HCT116 (cell line): Measurements from ENCODE around the gene MYL5. TPM values are rescaled to one million over a fixed set of nuclear protein-coding genes. Genes with fewer than 3 reads are reported as not detected.

Experiments
- ATAC-seq: fragments of 200-7000 bp; cut with Tn5 transposase; 2 replicates; pipeline ENCODE4 v1.9.1; 2020; ENCODE audit warnings: mild to moderate bottlenecking, moderate library complexity
- BruUV-seq: library from RNA; stranded (reverse); fragments of 400-500 nt; replicated peaks from 2 replicates; lab custom pipeline; 2021; lab: Mats Ljungman, UMichigan
- CTCF ChIA-PET: fragments of 300-600 bp; sonication (Branson Sonifier 250); formaldehyde crosslinking; loops from one replicate; lab custom pipeline; 2021; ENCODE audit warnings: antibody characterized with exemption; lab: Charles Lee
- POLR2A ChIA-PET: fragments of 300-600, 350-600 bp; sonication (Branson Sonifier 250); formaldehyde crosslinking; loops from one replicate; lab custom pipeline; 2021; ENCODE audit warnings: antibody characterized with exemption; lab: Charles Lee
- RAD21 ChIA-PET, 2 experiments: fragments of 300-600 bp; sonication (Branson Sonifier 250); formaldehyde crosslinking; loops; one replicate each; lab custom pipeline; 2023; ENCODE audit warnings: low total read pairs in 2 of 2; ENCODE audit not compliant: uncharacterized antibody in 2 of 2, unreplicated experiment in 2 of 2, low non-redundant PET in 1 of 2; lab: Charles Lee
- DNase-seq: peaks from one replicate; pipeline ENCODE4 v3.0.0-alpha.2; 2010; ENCODE audit warnings: low read depth, low spot score
- H2AFZ ChIP-seq: fragments of 200-600 bp; shearing (Covaris generic), sonication (generic); 2 replicates; pipeline ENCODE4 v1.6.1; 2017; ENCODE audit warnings: low read depth, mixed run types, mixed read lengths, antibody characterized with exemption, low read length; ENCODE audit not compliant: poor library complexity, severe bottlenecking
- H3K27ac ChIP-seq: 2 replicates; pipeline ENCODE4 v1.5.1; 2012; ENCODE audit warnings: low read depth, low read length
- H3K27me3 ChIP-seq: fragments of 200-600 bp; sonication (generic); 2 replicates; pipeline ENCODE4 v1.6.1; 2016; ENCODE audit warnings: mixed run types, low read length, mixed read lengths; ENCODE audit not compliant: insufficient read depth
- H3K36me3 ChIP-seq, 2 experiments: fragments of 200-500 bp in 1 of 2; fragments of 200-600 bp in 1 of 2; sonication (Bioruptor generic) in 1 of 2; sonication (generic) in 1 of 2; 2 replicates each; pipeline versions ENCODE4 v1.5.1 to v1.6.1; 2014 to 2016; ENCODE audit warnings: low read length in 2 of 2, inconsistent platforms in 1 of 2, mixed read lengths in 1 of 2, mixed run types in 1 of 2; ENCODE audit not compliant: insufficient read depth in 2 of 2, control insufficient read depth in 1 of 2
- H3K4me1 ChIP-seq, 2 experiments: fragments of 200-600 bp in 1 of 2; sonication (generic) in 1 of 2; 2 replicates each; pipeline versions ENCODE4 v1.5.1 to v1.6.1; 2012 to 2017; ENCODE audit warnings: low read length in 2 of 2, inconsistent platforms in 1 of 2, mild to moderate bottlenecking in 1 of 2, mixed read lengths in 1 of 2, mixed run types in 1 of 2, moderate library complexity in 1 of 2; ENCODE audit not compliant: insufficient read depth in 2 of 2, control insufficient read depth in 1 of 2
- H3K4me2 ChIP-seq: fragments of 200-600 bp; sonication (generic); 2 replicates; pipeline ENCODE4 v1.6.1; 2017; ENCODE audit warnings: mixed run types, low read length, mixed read lengths
- H3K4me3 ChIP-seq, 2 experiments: fragments of 200-600 bp in 1 of 2; sonication (generic) in 1 of 2; replicated peaks in 1 of 2; 2 replicates each; pipeline ENCODE4 v1.5.1; 2011 to 2016; ENCODE audit warnings: low read length in 2 of 2, control low read depth in 1 of 2, low read depth in 1 of 2, mild to moderate bottlenecking in 1 of 2, mixed read lengths in 1 of 2, mixed run types in 1 of 2
- H3K79me2 ChIP-seq: fragments of 200-600 bp; sonication (generic); 2 replicates; pipeline ENCODE4 v1.6.1; 2017; ENCODE audit warnings: mild to moderate bottlenecking, mixed run types, low read length, moderate library complexity, mixed read lengths; ENCODE audit not compliant: insufficient read depth
- H3K9ac ChIP-seq: fragments of 200-600 bp; sonication (generic); 2 replicates; pipeline ENCODE4 v1.6.1; 2016; ENCODE audit warnings: low read length, mixed read lengths
- H3K9me2 ChIP-seq: fragments of 200-600 bp; sonication (generic), shearing (Covaris generic); 2 replicates; pipeline ENCODE4 v1.6.1; 2017; ENCODE audit warnings: mixed run types, mild to moderate bottlenecking, moderate library complexity; ENCODE audit not compliant: insufficient read depth
- H3K9me3 ChIP-seq, 2 experiments: fragments of 200-500 bp in 1 of 2; fragments of 200-600 bp in 1 of 2; sonication (Bioruptor generic) in 1 of 2; sonication (generic) in 1 of 2; 2 replicates each; pipeline ENCODE4 v1.6.1; 2014 to 2017; ENCODE audit warnings: low read length in 2 of 2, mixed read lengths in 2 of 2, inconsistent platforms in 1 of 2, low read depth in 1 of 2, mild to moderate bottlenecking in 1 of 2, mixed run types in 1 of 2, moderate library complexity in 1 of 2; ENCODE audit not compliant: control insufficient read depth in 1 of 2, insufficient read depth in 1 of 2
- H4K20me1 ChIP-seq: fragments of 200-600 bp; sonication (generic), shearing (Covaris generic); 2 replicates; pipeline ENCODE4 v1.6.1; 2017; ENCODE audit warnings: mixed run types, mild to moderate bottlenecking, moderate library complexity; ENCODE audit not compliant: insufficient read depth
- CBX3 ChIP-seq: IDR thresholded peaks from 2 replicates; pipeline ENCODE4 v1.6.1; 2012; ENCODE audit warnings: low read depth
- CTCF ChIP-seq, 3 experiments: fragments of 200-600 bp in 1 of 3; sonication (generic) in 1 of 3; IDR thresholded peaks in 2 of 3; conservative IDR thresholded peaks in 1 of 3; 2 replicates each; pipeline ENCODE4 v1.5.1; 2012 to 2017; ENCODE audit warnings: low read depth in 2 of 3, low read length in 2 of 3, antibody characterized with exemption in 1 of 3, borderline replicate concordance in 1 of 3, control low read depth in 1 of 3, mild to moderate bottlenecking in 1 of 3, mixed read lengths in 1 of 3, mixed run types in 1 of 3, moderate library complexity in 1 of 3; ENCODE audit not compliant: insufficient read depth in 1 of 3
- EZH2 ChIP-seq: fragments of 200-600 bp; sonication (generic); IDR thresholded peaks from 2 replicates; pipeline ENCODE4 v1.6.1; 2017; ENCODE audit warnings: antibody characterized with exemption, mixed run types
- RAD21 ChIP-seq: IDR thresholded peaks from 2 replicates; pipeline ENCODE4 v1.6.1; 2012; ENCODE audit warnings: low read depth, mild to moderate bottlenecking
- SRF ChIP-seq: IDR thresholded peaks from 2 replicates; pipeline ENCODE4 v1.6.1; 2012; ENCODE audit warnings: low read depth
- TCF7L2 ChIP-seq: IDR thresholded peaks from 2 replicates; pipeline ENCODE4 v1.7.0; 2011; ENCODE audit warnings: borderline replicate concordance, inconsistent platforms; ENCODE audit not compliant: insufficient read depth, insufficient read length; ENCODE audit errors: extremely low read depth
- ZFX ChIP-seq: fragments of 450-650 bp; IDR thresholded peaks from 2 replicates; pipeline ENCODE4 v1.6.1; 2017
- ZNF274 ChIP-seq: fragments of 200-500 bp; sonication (Bioruptor generic); IDR thresholded peaks from 2 replicates; pipeline ENCODE4 v1.6.1; 2014; ENCODE audit warnings: mild to moderate bottlenecking, low read depth, low read length, inconsistent platforms
- intact Hi-C: fragments of 100-400 bp; cut with micrococcal nuclease; formaldehyde crosslinking; loops from 2 replicates; pipeline ENCODE4 v1.10.0; 2022
- total RNA-seq: library from RNA; stranded (reverse); gene quantifications from one replicate; pipeline ENCODE4 v1.2.1, GENCODE V29; 2021; ENCODE audit not compliant: unreplicated experiment

MYL5 gene
- total RNA-seq, 1 experiment from 2014 or later: 14.0 TPM

GRCh38 chr4:646460-646859 lies 27.9 kb upstream of the MYL5 start:
- H3K9ac ChIP-seq: no peak overlapping the region
- RAD21 ChIA-PET: no interaction called here
- no peak for TF ChIP-seq RAD21
- no peak for TF ChIP-seq ZFX
- no peak for TF ChIP-seq ZNF274
- TF ChIP-seq EZH2: no peak
- TF ChIP-seq CBX3: no peak
- TF ChIP-seq, all 23 proteins: peak for 0
- Histone ChIP-seq H3K4me1 (no peaks in the 10 kb centered on the region), H3K9me2 (no peaks in the 10 kb centered on the region), H3K27me3 (no peaks in the 10 kb centered on the region), H3K9me3 (no peaks in the 10 kb centered on the region), H3K4me3 (no peak overlapping the region), H4K20me1 (no peaks in the 10 kb centered on the region), H3K4me2 (no peak overlapping the region), H2AFZ (no peak overlapping the region), H3K36me3 (no peaks in the 10 kb centered on the region), H3K79me2 (no peaks in the 10 kb centered on the region), H3K27ac (no peak overlapping the region)
- intact Hi-C loops: no loop called here
- POLR2A ChIA-PET: no interaction called here
- DNase-seq (no peak), ATAC-seq (no peak)
- BruUV-seq: no TSS peak
- CTCF ChIA-PET: no interaction called here

DNA sequence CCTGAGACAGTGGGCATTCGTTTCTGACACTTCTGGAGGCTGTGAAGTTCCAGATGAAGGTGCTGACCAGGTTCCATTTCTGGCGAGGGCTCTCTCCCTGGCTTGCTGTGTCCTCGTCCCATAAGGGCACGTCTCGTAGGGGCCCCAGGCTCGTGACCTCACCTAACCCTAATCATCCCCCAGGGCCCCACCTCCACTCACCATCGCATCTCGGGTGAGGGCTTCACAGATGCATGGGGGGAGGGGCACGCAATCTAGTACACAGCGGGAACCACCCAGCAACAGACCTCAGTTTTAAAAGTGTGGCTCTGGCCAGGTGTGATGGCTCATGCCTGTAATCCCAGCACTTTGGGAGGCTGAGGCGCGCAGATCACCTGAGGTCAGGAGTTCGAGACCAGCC lies 26.9 kb upstream of the MYL5 start:
- Histone ChIP-seq H3K4me2 (no peak overlapping the region), H3K36me3 (no peaks in the 10 kb centered on the region), H3K4me3 (no peak overlapping the region), H4K20me1 (no peaks in the 10 kb centered on the region), H2AFZ (no peak overlapping the region), H3K27me3 (no peaks in the 10 kb centered on the region), H3K9me3 (no peaks in the 10 kb centered on the region), H3K9me2 (no peaks in the 10 kb centered on the region), H3K27ac (no peak overlapping the region), H3K9ac (no peak overlapping the region), H3K79me2 (no peaks in the 10 kb centered on the region), H3K4me1 (no peaks in the 10 kb centered on the region)
- no TSS peak for BruUV-seq
- DNase-seq (no peak), ATAC-seq (no peak)
- TF ChIP-seq TCF7L2: no peak
- no peak for TF ChIP-seq CTCF (IDR thresholded peaks at IDR 0.05 in 2 of 3, conservative IDR thresholded peaks at IDR 0.05 in 1 of 3; ENCODE audit: borderline replicate concordance in 1 of 3, insufficient read depth in 1 of 3, low read depth in 2 of 3, low read length in 2 of 3)
- TF ChIP-seq CBX3: no peak
- TF ChIP-seq SRF: no peak
- TF ChIP-seq EZH2: no peak
- intact Hi-C loops: no loop called here
- ChIA-PET RAD21 (no interaction called here), POLR2A (no interaction called here), CTCF (no interaction called here)
